Measurements from ENCODE around the gene PLCB1.

Gene PLCB1

DNA sequence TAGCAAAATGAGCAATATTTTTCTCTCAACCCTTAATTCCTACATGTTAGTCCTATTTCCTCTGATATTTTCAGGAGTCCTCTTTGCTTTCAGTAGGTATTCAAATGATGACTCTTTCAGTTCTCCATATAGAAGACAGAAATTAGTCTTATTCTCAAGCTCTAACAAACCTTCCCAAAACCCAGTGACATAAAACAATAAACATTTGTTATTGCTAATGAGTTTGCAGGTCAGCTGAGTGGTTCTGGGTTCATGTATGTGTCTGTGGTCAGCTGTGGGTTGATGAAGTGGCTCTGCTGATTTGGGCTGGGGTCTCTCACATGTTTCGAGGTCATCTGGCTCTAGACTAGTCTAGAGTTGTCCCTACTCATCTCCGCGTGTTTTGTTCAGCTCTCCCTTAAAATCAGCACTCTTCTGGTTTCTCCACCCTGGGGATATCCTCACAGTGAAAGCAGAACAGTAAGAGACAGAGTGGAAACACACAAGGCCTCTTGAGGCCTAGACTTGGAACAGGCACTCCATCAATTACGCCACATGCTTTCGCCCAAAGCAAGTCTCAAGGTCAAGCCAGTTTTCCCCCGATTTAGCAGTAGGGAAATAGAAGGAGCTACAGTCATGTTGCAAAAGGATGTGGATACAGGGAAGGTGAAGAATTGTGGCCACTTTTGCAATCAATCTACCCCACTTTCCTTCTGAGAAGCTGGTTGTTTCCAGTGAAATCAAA is 273.0 kb downstream of the PLCB1 start:
- Histone ChIP-seq H3K27ac (ENCODE audit: low read depth, low read length) (no peak overlapping the region), H3K27me3 (ENCODE audit: control insufficient read depth, insufficient read depth, low read length) (no peaks in the 10 kb centered on the region), H3K9me3 (ENCODE audit: control insufficient read depth, insufficient read depth, low read depth, low read length) (no peaks in the 10 kb centered on the region), H3K4me3 (ENCODE audit: low read depth, low read length) (no peak overlapping the region), H3K4me1 (ENCODE audit: control insufficient read depth, insufficient read depth, low read length) (no peaks in the 10 kb centered on the region), H3K9ac (ENCODE audit: low read length) (no peak overlapping the region), H3K36me3 (ENCODE audit: control insufficient read depth, insufficient read depth, low read length) (no peaks in the 10 kb centered on the region)

GRCh38 chr20:8406391-8406790 is 274.3 kb downstream of the PLCB1 start:
- no peaks in the 10 kb centered on the region for H3K36me3 ChIP-seq (ENCODE audit: control insufficient read depth, insufficient read depth, low read length)
- H3K9ac ChIP-seq (ENCODE audit: low read length), result no peak overlapping the region
- no peak overlapping the region for H3K4me3 ChIP-seq (ENCODE audit: low read depth, low read length)
- no peaks in the 10 kb centered on the region for H3K27me3 ChIP-seq (ENCODE audit: control insufficient read depth, insufficient read depth, low read length)
- H3K4me1 ChIP-seq (ENCODE audit: control insufficient read depth, insufficient read depth, low read length), result no peaks in the 10 kb centered on the region
- no peak overlapping the region for H3K27ac ChIP-seq (ENCODE audit: low read depth, low read length)
- no peaks in the 10 kb centered on the region for H3K9me3 ChIP-seq (ENCODE audit: control insufficient read depth, insufficient read depth, low read depth, low read length)

DNA sequence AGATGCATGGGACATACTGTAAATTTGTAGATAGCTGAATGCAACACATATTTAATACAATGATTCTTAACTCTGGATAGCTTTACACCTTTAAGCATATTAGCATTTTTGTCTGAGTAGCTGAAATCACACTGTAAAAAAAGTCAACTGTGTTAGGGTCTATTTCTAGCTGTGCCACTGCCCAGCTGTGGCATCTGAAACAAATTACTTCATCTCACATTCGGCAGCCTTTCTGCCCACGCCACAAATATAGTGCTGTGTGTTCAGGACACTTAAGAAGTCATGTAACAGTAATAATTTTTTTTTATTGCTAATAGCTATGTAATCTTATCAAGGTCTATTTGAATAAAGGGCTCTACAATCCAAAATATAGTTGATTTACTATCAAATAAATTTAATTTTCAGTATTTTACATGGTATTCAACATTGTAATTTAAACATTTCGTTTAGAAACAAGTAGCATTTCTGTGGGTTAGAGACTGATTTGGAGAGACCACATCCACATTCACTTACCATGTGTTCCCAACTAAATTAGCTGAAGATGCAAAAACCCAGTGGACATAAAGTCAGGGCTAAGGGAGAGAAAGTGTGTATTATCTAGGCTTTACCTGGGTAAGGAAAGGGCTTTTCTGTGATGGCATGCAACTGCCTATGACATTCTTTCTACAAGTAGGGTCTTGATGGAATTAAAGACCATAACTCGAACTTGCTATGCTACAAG is 276.7 kb downstream of the PLCB1 start:
- no peaks in the 10 kb centered on the region for H3K36me3 ChIP-seq (ENCODE audit: control insufficient read depth, insufficient read depth, low read length)
- no peak overlapping the region for H3K4me3 ChIP-seq (ENCODE audit: low read depth, low read length)
- no peak overlapping the region for H3K27ac ChIP-seq (ENCODE audit: low read depth, low read length)
- H3K27me3 ChIP-seq (ENCODE audit: control insufficient read depth, insufficient read depth, low read length), result no peaks in the 10 kb centered on the region
- no peaks in the 10 kb centered on the region for H3K9me3 ChIP-seq (ENCODE audit: control insufficient read depth, insufficient read depth, low read depth, low read length)
- no peak overlapping the region for H3K9ac ChIP-seq (ENCODE audit: low read length)
- H3K4me1 ChIP-seq (ENCODE audit: control insufficient read depth, insufficient read depth, low read length), result no peaks in the 10 kb centered on the region

DNA sequence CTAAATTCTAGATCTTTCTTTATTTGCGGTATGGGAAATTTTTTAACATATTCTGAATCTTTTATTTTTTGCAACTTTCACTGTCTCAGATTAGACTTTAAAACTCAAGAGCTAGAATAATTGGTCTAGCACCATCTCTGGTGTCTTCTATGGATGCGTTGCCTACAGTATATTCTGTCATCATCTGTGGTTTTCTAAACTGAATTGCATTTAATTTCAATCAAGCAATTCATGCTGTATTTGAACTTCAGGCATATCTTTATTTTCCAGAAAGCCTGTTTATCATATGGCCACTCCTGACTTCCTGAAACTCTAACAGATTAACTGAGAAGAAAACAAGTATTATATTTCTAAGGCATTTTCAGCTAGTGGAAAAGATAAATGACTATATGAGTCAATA is 281.6 kb downstream of the PLCB1 start:
- H3K9me3 ChIP-seq (ENCODE audit: control insufficient read depth, insufficient read depth, low read depth, low read length), result no peaks in the 10 kb centered on the region

DNA sequence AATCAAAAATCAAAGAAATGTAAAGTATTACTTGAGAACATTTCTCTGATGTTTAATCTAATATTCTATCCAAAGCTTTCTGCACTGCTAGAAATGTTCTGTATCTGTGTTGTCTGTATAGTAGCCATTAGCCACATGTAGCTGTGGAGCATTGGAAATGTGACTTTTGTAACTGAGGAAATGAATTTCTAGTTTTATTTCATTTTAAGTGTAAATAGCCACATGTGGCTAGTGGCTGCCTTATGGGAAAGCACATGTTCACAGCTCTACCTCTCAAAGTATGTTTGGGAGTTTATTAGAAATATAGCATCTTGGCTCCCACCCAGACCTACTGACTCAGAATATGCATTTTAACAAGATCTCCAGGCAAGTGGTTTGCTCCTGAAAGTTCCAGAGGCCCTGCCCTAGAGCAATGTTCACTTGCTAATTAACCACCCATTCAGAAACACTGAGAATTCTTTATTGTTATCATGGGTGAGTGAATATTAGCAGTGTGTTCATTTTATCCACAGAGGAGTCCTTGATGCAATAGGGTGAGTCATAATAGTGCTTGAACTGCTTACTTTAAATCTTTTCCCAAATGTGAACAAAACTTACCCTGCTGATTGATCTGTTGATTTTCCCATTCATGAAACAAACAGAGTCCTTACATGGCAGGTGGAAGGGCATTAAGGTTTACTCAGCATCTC is 282.7 kb downstream of the PLCB1 start:
- H3K36me3 ChIP-seq (ENCODE audit: control insufficient read depth, insufficient read depth, low read length), result no peaks in the 10 kb centered on the region
- no peaks in the 10 kb centered on the region for H3K9me3 ChIP-seq (ENCODE audit: control insufficient read depth, insufficient read depth, low read depth, low read length)
- H3K9ac ChIP-seq (ENCODE audit: low read length), result no peak overlapping the region
- no peaks in the 10 kb centered on the region for H3K27me3 ChIP-seq (ENCODE audit: control insufficient read depth, insufficient read depth, low read length)
- no peak overlapping the region for H3K27ac ChIP-seq (ENCODE audit: low read depth, low read length)
- no peaks in the 10 kb centered on the region for H3K4me1 ChIP-seq (ENCODE audit: control insufficient read depth, insufficient read depth, low read length)
- H3K4me3 ChIP-seq (ENCODE audit: low read depth, low read length), result no peak overlapping the region

More for the DNA sequence above, 281.6 kb downstream of the PLCB1 start:
- no peaks in the 10 kb centered on the region for H3K4me1 ChIP-seq (ENCODE audit: control insufficient read depth, insufficient read depth, low read length)
- no peaks in the 10 kb centered on the region for H3K27me3 ChIP-seq (ENCODE audit: control insufficient read depth, insufficient read depth, low read length)
- no peak overlapping the region for H3K4me3 ChIP-seq (ENCODE audit: low read depth, low read length)
- H3K27ac ChIP-seq (ENCODE audit: low read depth, low read length), result no peak overlapping the region
- H3K36me3 ChIP-seq (ENCODE audit: control insufficient read depth, insufficient read depth, low read length), result no peaks in the 10 kb centered on the region
- H3K9ac ChIP-seq (ENCODE audit: low read length), result no peak overlapping the region

DNA sequence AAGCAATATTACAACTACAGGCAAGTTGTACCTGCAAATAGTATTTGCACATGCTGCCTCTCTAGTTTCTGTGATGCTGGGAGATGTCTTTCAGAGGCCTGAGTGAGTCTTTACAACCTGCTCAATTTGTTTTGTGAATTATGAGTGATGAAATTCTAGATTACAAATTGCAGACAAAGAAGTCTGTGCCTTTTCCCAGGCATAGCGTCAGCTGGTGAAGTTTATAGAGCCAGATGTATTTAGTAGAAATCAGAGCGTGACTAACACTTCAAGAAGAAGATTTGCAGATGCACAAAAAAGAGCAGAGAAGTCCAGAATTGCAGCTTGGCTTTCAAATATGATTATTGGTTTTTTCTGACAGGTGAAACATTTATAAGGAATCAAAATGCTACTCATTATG is 289.9 kb downstream of the PLCB1 start:
- no peak overlapping the region for H3K9ac ChIP-seq (ENCODE audit: low read length)
- no peaks in the 10 kb centered on the region for H3K4me1 ChIP-seq (ENCODE audit: control insufficient read depth, insufficient read depth, low read length)
- no peak overlapping the region for H3K27ac ChIP-seq (ENCODE audit: low read depth, low read length)

GRCh38 chr20:8423482-8423881 is 291.4 kb downstream of the PLCB1 start:
- no peaks in the 10 kb centered on the region for H3K9me3 ChIP-seq (ENCODE audit: control insufficient read depth, insufficient read depth, low read depth, low read length)
- no peaks in the 10 kb centered on the region for H3K4me1 ChIP-seq (ENCODE audit: control insufficient read depth, insufficient read depth, low read length)
- H3K27ac ChIP-seq (ENCODE audit: low read depth, low read length), result no peak overlapping the region
- H3K36me3 ChIP-seq (ENCODE audit: control insufficient read depth, insufficient read depth, low read length), result no peaks in the 10 kb centered on the region
- no peak overlapping the region for H3K9ac ChIP-seq (ENCODE audit: low read length)
- H3K4me3 ChIP-seq (ENCODE audit: low read depth, low read length), result no peak overlapping the region
- no peaks in the 10 kb centered on the region for H3K27me3 ChIP-seq (ENCODE audit: control insufficient read depth, insufficient read depth, low read length)

More for the DNA sequence above, 289.9 kb downstream of the PLCB1 start:
- no peaks in the 10 kb centered on the region for H3K9me3 ChIP-seq (ENCODE audit: control insufficient read depth, insufficient read depth, low read depth, low read length)
- H3K36me3 ChIP-seq (ENCODE audit: control insufficient read depth, insufficient read depth, low read length), result no peaks in the 10 kb centered on the region
- no peaks in the 10 kb centered on the region for H3K27me3 ChIP-seq (ENCODE audit: control insufficient read depth, insufficient read depth, low read length)
- H3K4me3 ChIP-seq (ENCODE audit: low read depth, low read length), result no peak overlapping the region

DNA sequence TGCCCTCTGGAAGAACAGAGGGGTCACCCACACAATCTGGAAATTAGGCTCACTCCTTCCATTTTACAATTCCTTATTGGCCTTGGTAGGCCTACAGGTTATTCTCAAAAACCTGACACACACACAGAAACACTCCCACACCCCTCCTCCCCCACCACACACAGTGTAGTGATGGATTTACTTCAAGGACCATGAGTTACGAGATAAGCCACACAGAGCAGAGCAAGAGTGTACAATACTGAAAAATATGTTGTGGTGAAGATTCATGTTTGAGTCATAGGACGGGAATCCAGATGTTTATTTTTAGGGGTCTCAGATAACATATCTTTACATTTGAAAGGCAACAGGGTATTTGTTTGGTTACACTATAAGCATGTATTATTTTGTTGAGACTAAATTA is 291.9 kb downstream of the PLCB1 start:
- H3K4me1 ChIP-seq (ENCODE audit: control insufficient read depth, insufficient read depth, low read length), result no peaks in the 10 kb centered on the region
- no peak overlapping the region for H3K27ac ChIP-seq (ENCODE audit: low read depth, low read length)

DNA sequence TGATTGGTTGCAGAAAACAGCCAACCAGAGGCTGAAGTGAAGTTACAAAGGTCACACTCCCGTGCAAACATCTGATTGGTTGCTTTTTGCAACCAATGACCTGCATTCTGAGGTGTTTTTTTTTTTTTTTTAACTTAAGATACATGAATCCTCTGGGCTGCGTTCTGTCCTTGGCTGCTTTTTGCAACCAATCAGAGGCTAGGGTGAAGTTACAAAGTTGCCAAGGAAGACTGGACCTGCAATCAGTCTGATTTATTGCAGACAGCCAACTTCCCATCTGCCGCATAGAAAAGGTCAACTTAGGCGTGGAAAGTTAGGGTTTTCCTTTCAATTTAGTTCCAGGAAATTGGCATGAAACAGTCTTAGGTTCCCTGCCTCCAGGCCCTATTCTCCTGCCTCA is 292.9 kb downstream of the PLCB1 start:
- Histone ChIP-seq H3K4me3 (ENCODE audit: low read depth, low read length) (no peak overlapping the region), H3K9ac (ENCODE audit: low read length) (no peak overlapping the region), H3K9me3 (ENCODE audit: control insufficient read depth, insufficient read depth, low read depth, low read length) (no peaks in the 10 kb centered on the region), H3K27me3 (ENCODE audit: control insufficient read depth, insufficient read depth, low read length) (no peaks in the 10 kb centered on the region), H3K27ac (ENCODE audit: low read depth, low read length) (no peak overlapping the region), H3K36me3 (ENCODE audit: control insufficient read depth, insufficient read depth, low read length) (no peaks in the 10 kb centered on the region), H3K4me1 (ENCODE audit: control insufficient read depth, insufficient read depth, low read length) (no peaks in the 10 kb centered on the region)

More for the DNA sequence above, 291.9 kb downstream of the PLCB1 start:
- Histone ChIP-seq H3K9me3 (ENCODE audit: control insufficient read depth, insufficient read depth, low read depth, low read length) (no peaks in the 10 kb centered on the region), H3K4me3 (ENCODE audit: low read depth, low read length) (no peak overlapping the region), H3K36me3 (ENCODE audit: control insufficient read depth, insufficient read depth, low read length) (no peaks in the 10 kb centered on the region), H3K9ac (ENCODE audit: low read length) (no peak overlapping the region), H3K27me3 (ENCODE audit: control insufficient read depth, insufficient read depth, low read length) (no peaks in the 10 kb centered on the region)

DNA sequence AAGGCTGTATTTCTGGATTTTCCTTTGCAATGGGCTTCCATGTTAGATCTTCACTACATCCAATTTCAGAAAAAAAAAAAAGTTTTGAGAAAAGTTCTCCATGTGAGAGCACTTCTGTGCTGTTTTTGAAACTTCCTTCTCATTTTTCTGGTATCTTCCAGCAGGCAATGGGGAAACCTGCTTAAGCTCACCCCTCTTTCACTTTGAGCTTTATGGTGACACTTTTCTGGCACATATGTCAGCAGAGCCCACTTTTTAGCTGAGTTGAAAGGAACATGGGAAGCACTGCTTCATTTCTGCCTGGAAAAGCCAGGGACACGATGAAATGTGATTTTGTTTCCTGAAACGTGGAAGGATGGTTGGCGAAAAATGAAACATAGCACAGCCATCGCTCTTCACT is 293.7 kb downstream of the PLCB1 start:
- no peaks in the 10 kb centered on the region for H3K4me1 ChIP-seq (ENCODE audit: control insufficient read depth, insufficient read depth, low read length)
- H3K9ac ChIP-seq (ENCODE audit: low read length), result no peak overlapping the region
- H3K27me3 ChIP-seq (ENCODE audit: control insufficient read depth, insufficient read depth, low read length), result no peaks in the 10 kb centered on the region
- no peaks in the 10 kb centered on the region for H3K36me3 ChIP-seq (ENCODE audit: control insufficient read depth, insufficient read depth, low read length)
- no peaks in the 10 kb centered on the region for H3K9me3 ChIP-seq (ENCODE audit: control insufficient read depth, insufficient read depth, low read depth, low read length)
- no peak overlapping the region for H3K4me3 ChIP-seq (ENCODE audit: low read depth, low read length)
- no peak overlapping the region for H3K27ac ChIP-seq (ENCODE audit: low read depth, low read length)

- Histone ChIP-seq H3K4me3 (ENCODE audit: low read depth, low read length) (no peak overlapping the region), H3K27me3 (ENCODE audit: control insufficient read depth, insufficient read depth, low read length) (no peaks in the 10 kb centered on the region), H3K27ac (ENCODE audit: low read depth, low read length) (no peak overlapping the region), H3K9me3 (ENCODE audit: control insufficient read depth, insufficient read depth, low read depth, low read length) (no peaks in the 10 kb centered on the region), H3K9ac (ENCODE audit: low read length) (no peak overlapping the region), H3K4me1 (ENCODE audit: control insufficient read depth, insufficient read depth, low read length) (peaks cover 15% of the 10 kb centered on the region), H3K36me3 (ENCODE audit: control insufficient read depth, insufficient read depth, low read length) (no peaks in the 10 kb centered on the region)
Observed at GRCh38 chr20:8427419-8428040, 295.5 kb downstream of the PLCB1 start.

Measured in HUES6 (cell line).